ENCODE results near the gene AQP9. TPM values are rescaled to one million over a fixed set of nuclear protein-coding genes. Genes with fewer than 3 reads are reported as not detected.

AQP9 gene
- not detected for total RNA-seq

GRCh38 chr15:58138106-58138505, at the start of gene AQP9:
AQP9 (plus strand) TSS chr15:58138381; CDS start chr15:58138566, 185 bp downstream.

Other genes with a start within 250 kb of the AQP9 start
- not detected for gene ALDH1A2, start 72.7 kb upstream of the AQP9 start, total RNA-seq

All from activated naive CD4-positive, alpha-beta T cell treated with anti-CD3 and anti-CD28 coated beads, Interleukin-2, amount 10 ng/mL, durations not matched to agents 5 hours and 36 hours (primary cell).